ENCODE data around the gene PMVK. TPM values are rescaled to one million over a fixed set of nuclear protein-coding genes. Genes with fewer than 3 reads are reported as not detected.

PMVK gene
- total RNA-seq, 2 experiments from 2014 or later: 40.7 to 41.8 TPM

DNA sequence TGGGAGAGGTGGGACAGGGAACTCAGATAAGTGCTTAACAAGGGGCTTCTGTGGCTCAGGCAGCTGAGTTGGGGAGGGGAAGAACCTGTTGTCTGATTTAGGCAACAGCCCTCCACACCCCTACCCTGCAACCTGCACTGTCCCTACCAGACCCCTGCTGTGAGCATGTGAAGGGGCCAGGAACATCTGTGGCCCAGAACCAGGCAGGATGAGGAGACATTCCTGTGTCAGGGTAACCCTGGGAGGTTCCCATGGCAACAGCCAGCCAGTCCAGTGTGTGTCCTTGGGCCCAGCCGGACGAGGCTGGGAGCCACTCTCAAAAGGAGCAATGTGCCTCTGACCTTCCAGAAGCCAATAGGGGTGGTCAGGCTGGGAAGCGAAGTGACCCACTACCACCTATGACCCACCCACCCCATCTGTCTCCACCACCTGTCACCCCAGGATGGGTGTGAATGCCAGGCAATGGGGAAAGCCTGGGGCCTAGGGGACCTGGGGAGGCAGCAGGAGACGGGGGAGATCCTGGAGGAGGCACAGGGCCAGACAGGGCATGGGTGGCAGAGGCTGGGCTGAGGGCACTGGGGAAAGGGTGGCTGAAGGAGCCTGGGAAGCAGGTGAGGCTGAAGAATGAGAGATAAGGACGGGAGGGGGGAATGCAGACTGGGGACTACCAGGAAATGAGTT lies 5.0 kb upstream of the PMVK start:
- ChIA-PET CTCF (interaction anchor here (0.8 to 1.0 kb wide), 2 partner anchors 20 to 57 kb away, joined by 3 read pairs; partner anchors contain the start of gene PYGO2), POLR2A (interaction anchor here (0.9 to 1.6 kb wide), 7 partner anchors 15 to 760 kb away, joined by 3 to 7 read pairs (median 3); partner anchors contain the start of genes CKS1B, FLAD1 and SHC1)
- H3K9me3 Mint-ChIP-seq: no peaks in the 10 kb centered on the region
- H3K27ac Mint-ChIP-seq: peak overlapping the region; percentile 96
- peaks cover 77% of the 10 kb centered on the region for H3K4me1 Mint-ChIP-seq
- peaks cover 21% of the 10 kb centered on the region for H3K36me3 Mint-ChIP-seq (ENCODE audit: low read depth)
- no peaks in the 10 kb centered on the region for H3K27me3 Mint-ChIP-seq
- H3K4me3 Mint-ChIP-seq: peak overlapping the region; percentile 63
- no peak for DNase-seq

GRCh38 chr1:154940651-154941194 lies 4.2 kb upstream of the PMVK start:
- ChIA-PET POLR2A (interaction anchor here (0.9 to 1.6 kb wide), 8 partner anchors 15 to 759 kb away, joined by 3 to 7 read pairs (median 3); partner anchors contain the start of genes CKS1B, FLAD1 and SHC1), CTCF (interaction anchor here (0.8 to 1.0 kb wide), 2 partner anchors 20 to 58 kb away, joined by 3 read pairs; partner anchors contain the start of gene PYGO2)
- DNase-seq: peak; percentile 39
- Mint-ChIP-seq H3K4me1 (peaks cover 76% of the 10 kb centered on the region), H3K4me3 (no peak overlapping the region), H3K36me3 (ENCODE audit: low read depth) (peaks cover 18% of the 10 kb centered on the region), H3K27ac (peak overlapping the region; percentile 96), H3K9me3 (no peaks in the 10 kb centered on the region), H3K27me3 (no peaks in the 10 kb centered on the region)

GRCh38 chr1:154940213-154940560 lies 3.7 kb upstream of the PMVK start:
- no peak for DNase-seq
- H3K36me3 Mint-ChIP-seq (ENCODE audit: low read depth): peaks cover 16% of the 10 kb centered on the region
- H3K4me3 Mint-ChIP-seq: no peak overlapping the region
- H3K27me3 Mint-ChIP-seq: no peaks in the 10 kb centered on the region
- ChIA-PET POLR2A (interaction anchor here (0.9 to 1.6 kb wide), 7 partner anchors 14 to 758 kb away, joined by 3 to 7 read pairs (median 3); partner anchors contain the start of genes CKS1B, FLAD1 and SHC1), CTCF (interaction anchor here (0.5 to 1.0 kb wide), 3 partner anchors 21 to 145 kb away, joined by 3 to 4 read pairs (median 4); partner anchors contain the start of gene PYGO2)
- peaks cover 81% of the 10 kb centered on the region for H3K4me1 Mint-ChIP-seq
- no peaks in the 10 kb centered on the region for H3K9me3 Mint-ChIP-seq
- peak overlapping the region; percentile 96 for H3K27ac Mint-ChIP-seq

GRCh38 chr1:154938604-154939399 lies 2.3 kb upstream of the PMVK start:
- CTCF ChIA-PET: interaction anchor here (0.7 to 1.4 kb wide), 6 partner anchors 35 to 379 kb away, joined by 3 to 5 read pairs (median 3); no protein-coding TSS in a partner anchor
- Mint-ChIP-seq H3K27ac (peak overlapping the region; percentile 94), H3K4me3 (peak overlapping the region; percentile 88)

DNA sequence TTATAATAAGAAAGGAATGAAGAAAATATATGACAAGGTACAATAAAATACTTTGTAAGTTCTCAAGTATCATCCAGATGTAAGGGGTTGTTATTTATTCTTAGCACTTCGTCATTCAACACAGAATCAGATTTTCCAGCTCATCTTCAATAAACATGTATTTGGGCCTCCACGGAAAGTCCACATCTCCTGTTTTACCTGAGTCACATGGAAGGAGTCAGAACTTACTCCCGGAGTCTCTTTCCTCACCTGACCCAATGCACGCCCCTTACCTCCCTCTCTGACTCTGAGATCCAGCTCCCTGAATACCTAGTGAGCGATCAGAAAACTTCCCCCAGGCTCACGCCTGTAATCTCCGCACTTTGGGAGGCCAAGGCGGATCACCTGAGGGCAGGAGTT lies 1.5 kb upstream of the PMVK start:
- H3K4me3 Mint-ChIP-seq: peak overlapping the region; percentile 88
- POLR2A ChIA-PET: interaction anchor here (0.9 to 4.0 kb wide), 11 partner anchors 8 to 378 kb away, joined by 3 to 32 read pairs (median 13); partner anchors contain the start of genes CKS1B, FLAD1 and PYGO2
- no peaks in the 10 kb centered on the region for H3K9me3 Mint-ChIP-seq
- peak overlapping the region; percentile 94 for H3K27ac Mint-ChIP-seq
- H3K27me3 Mint-ChIP-seq: no peaks in the 10 kb centered on the region
- no peak for DNase-seq
- H3K4me1 Mint-ChIP-seq: peaks cover 73% of the 10 kb centered on the region
- CTCF ChIA-PET: interaction anchor here (0.7 to 2.0 kb wide), 5 partner anchors 36 to 458 kb away, joined by 3 to 4 read pairs (median 3); no protein-coding TSS in a partner anchor
- H3K36me3 Mint-ChIP-seq (ENCODE audit: low read depth): peaks cover 19% of the 10 kb centered on the region

More at GRCh38 chr1:154938604-154939399, 2.3 kb upstream of the PMVK start:
- H3K4me1 Mint-ChIP-seq: peaks cover 79% of the 10 kb centered on the region
- no peak for DNase-seq
- POLR2A ChIA-PET: interaction anchor here (0.7 to 4.0 kb wide), 9 partner anchors 7 to 379 kb away, joined by 3 to 25 read pairs (median 3); partner anchors contain the start of genes FLAD1 and PYGO2
- peaks cover 21% of the 10 kb centered on the region for H3K36me3 Mint-ChIP-seq (ENCODE audit: low read depth)
- H3K9me3 Mint-ChIP-seq: no peaks in the 10 kb centered on the region
- no peaks in the 10 kb centered on the region for H3K27me3 Mint-ChIP-seq

GRCh38 chr1:154937085-154937987 lies 817 bp upstream of the PMVK start:
- Mint-ChIP-seq H3K4me1 (peaks cover 66% of the 10 kb centered on the region), H3K36me3 (ENCODE audit: low read depth) (peaks cover 22% of the 10 kb centered on the region), H3K9me3 (no peaks in the 10 kb centered on the region), H3K27me3 (no peaks in the 10 kb centered on the region), H3K4me3 (peak overlapping the region; percentile 88), H3K27ac (peak overlapping the region; percentile 94)
- CTCF ChIA-PET: interaction anchor here (0.5 to 2.2 kb wide), 19 partner anchors 14 to 458 kb away, joined by 3 to 12 read pairs (median 4); partner anchors contain the start of genes ADAM15, PBXIP1 and PYGO2
- POLR2A ChIA-PET: interaction anchor here (0.6 to 4.0 kb wide), 29 partner anchors 7 to 378 kb away, joined by 3 to 32 read pairs (median 4); partner anchors contain the start of genes ADAM15, CKS1B, FLAD1 and KRTCAP2
- DNase-seq: peak; percentile 91

DNA sequence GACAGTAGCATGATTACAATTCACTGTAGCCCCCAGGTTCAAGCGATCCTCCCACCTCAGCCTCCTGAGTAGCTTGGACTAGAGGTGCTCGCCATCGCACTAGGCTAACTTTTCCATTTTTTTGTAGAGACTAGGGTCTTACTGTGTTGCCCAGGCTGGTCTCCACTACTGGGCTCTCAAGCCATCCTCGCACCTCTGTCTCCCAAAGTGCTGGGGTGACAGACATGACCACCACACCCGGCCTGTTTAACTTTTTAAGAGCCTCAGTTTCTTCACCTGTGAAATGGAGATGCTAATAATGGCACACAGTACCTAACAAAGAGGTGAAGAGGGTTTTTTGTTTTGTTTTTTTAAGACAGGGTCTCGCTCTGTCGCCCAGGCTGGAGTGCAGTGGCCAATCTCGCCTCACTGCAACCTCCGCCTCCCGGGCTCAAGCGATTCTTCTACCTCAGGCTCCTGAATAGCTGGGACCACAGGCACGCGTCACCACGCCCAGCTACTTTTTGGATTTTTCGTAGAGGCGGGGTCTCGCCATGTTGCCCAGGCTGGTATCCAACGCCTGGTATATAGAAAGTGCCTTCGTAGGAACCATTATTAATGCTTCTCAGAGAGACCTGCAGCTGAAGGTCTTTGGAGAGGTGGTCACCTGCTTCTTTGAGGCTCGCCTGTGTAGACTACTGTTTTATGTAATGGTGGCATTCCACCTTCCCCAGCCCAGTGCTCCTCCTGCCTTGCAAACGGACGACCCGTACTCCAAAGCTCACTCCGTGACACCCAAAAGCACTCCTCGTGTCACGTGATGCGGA lies 567 bp downstream of the PMVK start:
- H3K4me1 Mint-ChIP-seq: peaks cover 52% of the 10 kb centered on the region
- no peaks in the 10 kb centered on the region for H3K27me3 Mint-ChIP-seq
- peaks cover 25% of the 10 kb centered on the region for H3K36me3 Mint-ChIP-seq (ENCODE audit: low read depth)
- ChIA-PET POLR2A (interaction anchor here (0.6 to 4.0 kb wide), 38 partner anchors 8 to 608 kb away, joined by 3 to 32 read pairs (median 4); partner anchors contain the start of genes ADAM15, ADAR, CHRNB2 and CKS1B), CTCF (interaction anchor here (0.6 to 2.2 kb wide), 20 partner anchors 10 to 376 kb away, joined by 3 to 12 read pairs (median 4); partner anchors contain the start of genes ADAM15, PBXIP1 and ZBTB7B)
- no peaks in the 10 kb centered on the region for H3K9me3 Mint-ChIP-seq
- DNase-seq: peak; percentile 49
- H3K27ac Mint-ChIP-seq: peak overlapping the region; percentile 94
- H3K4me3 Mint-ChIP-seq: peak overlapping the region; percentile 88

GRCh38 chr1:154934358-154934948 lies 2.1 kb downstream of the PMVK start:
- Mint-ChIP-seq H3K27me3 (no peaks in the 10 kb centered on the region), H3K9me3 (no peaks in the 10 kb centered on the region), H3K36me3 (ENCODE audit: low read depth) (peaks cover 25% of the 10 kb centered on the region), H3K27ac (peak overlapping the region; percentile 23), H3K4me3 (no peak overlapping the region), H3K4me1 (peaks cover 41% of the 10 kb centered on the region)
- ChIA-PET CTCF (interaction anchor here (0.8 to 1.3 kb wide), 2 partner anchors 20 to 83 kb away, joined by 3 to 9 read pairs; no protein-coding TSS in a partner anchor), POLR2A (no interaction called here)
- DNase-seq: no peak

DNA sequence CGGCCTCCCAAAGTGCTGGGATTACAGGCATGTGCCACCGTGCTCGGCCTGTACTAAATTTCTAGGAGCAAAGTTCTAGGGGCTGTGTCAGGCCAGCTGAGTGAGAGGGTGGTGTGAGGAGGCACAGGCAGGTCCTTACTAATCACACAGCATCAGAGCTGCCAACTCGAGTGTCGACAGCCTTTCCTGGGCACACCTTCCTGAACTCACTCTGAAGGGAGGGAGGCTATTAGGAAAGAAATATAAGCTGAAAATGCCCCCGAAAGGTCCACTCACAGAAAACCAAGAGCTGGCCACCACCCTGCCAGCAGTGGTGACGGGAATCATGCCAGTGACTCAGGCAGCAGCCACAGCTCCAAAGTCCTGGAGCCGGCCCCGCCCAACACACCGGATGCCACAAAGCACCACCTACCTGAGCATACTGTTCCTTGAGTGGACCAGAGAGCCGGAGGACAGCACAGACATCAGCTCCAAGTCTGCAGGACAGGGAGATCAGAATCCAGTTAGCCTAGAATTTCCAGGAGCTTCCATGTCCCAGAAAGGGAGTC lies 4.5 kb downstream of the PMVK start:
- ChIA-PET POLR2A (interaction anchor here (1.1 to 1.3 kb wide), 2 partner anchors 10 to 14 kb away, joined by 3 to 4 read pairs; no protein-coding TSS in a partner anchor), CTCF (no interaction called here)
- Mint-ChIP-seq H3K4me1 (peaks cover 22% of the 10 kb centered on the region), H3K36me3 (ENCODE audit: low read depth) (peaks cover 43% of the 10 kb centered on the region), H3K4me3 (no peak overlapping the region), H3K9me3 (no peaks in the 10 kb centered on the region), H3K27me3 (no peaks in the 10 kb centered on the region), H3K27ac (no peak overlapping the region)
- DNase-seq: no peak

- no peak overlapping the region for H3K4me3 Mint-ChIP-seq
- no peak for DNase-seq
- H3K36me3 Mint-ChIP-seq (ENCODE audit: low read depth): peaks cover 51% of the 10 kb centered on the region
- ChIA-PET CTCF (interaction anchor here (1.1 kb wide), 1 partner anchor 9 kb away, joined by 3 read pairs; no protein-coding TSS in a partner anchor), POLR2A (interaction anchor here (1.0 to 4.0 kb wide), 3 partner anchors 11 to 181 kb away, joined by 3 to 32 read pairs (median 3); partner anchors contain the start of gene PMVK)
- peak overlapping the region; percentile 67 for H3K27ac Mint-ChIP-seq
- no peaks in the 10 kb centered on the region for H3K9me3 Mint-ChIP-seq
- H3K4me1 Mint-ChIP-seq: peaks cover 18% of the 10 kb centered on the region
- H3K27me3 Mint-ChIP-seq: no peaks in the 10 kb centered on the region
These were observed 10.3 kb downstream of the PMVK start for GRCh38 chr1:154926201-154926600.

Data from activated CD4-positive, alpha-beta memory T cell treated with anti-CD3 and anti-CD28 coated beads, Interleukin-2, amount 10 ng/mL, durations not matched to agents 7 days and 5 days (primary cell).